Prostate gland (tissue), 2 donors: Measurements from ENCODE around the gene GGT6. TPM values are rescaled to one million over a fixed set of nuclear protein-coding genes. Genes with fewer than 3 reads are reported as not detected.

ENCODE experiments used
- DNase-seq: peaks from one replicate; pipeline ENCODE4 v3.0.0-alpha.2; 2019; ENCODE audit warnings: low spot score
- H3K27ac ChIP-seq, 2 donors: fragments of 200-600 bp; sonication (generic); 2 replicates each; pipeline ENCODE4 v1.5.1; 2017 to 2019
- H3K27me3 ChIP-seq: fragments of 200-600 bp; sonication (generic); replicated peaks from 2 replicates; pipeline ENCODE4 v1.5.1; 2019; ENCODE audit not compliant: insufficient read depth
- H3K36me3 ChIP-seq, 2 donors: fragments of 200-600 bp; sonication (generic); 1 replicate in 1 of 2; 2 replicates in 1 of 2; pipeline versions ENCODE4 v1.5.1 to v1.8.1; 2017 to 2019
- H3K4me1 ChIP-seq: fragments of 200-600 bp; sonication (generic); replicated peaks from 2 replicates; pipeline ENCODE4 v1.5.1; 2019
- H3K4me3 ChIP-seq, 2 donors: fragments of 200-600 bp; sonication (generic); 2 replicates each; pipeline ENCODE4 v1.5.1; 2017 to 2019
- H3K9me3 ChIP-seq: fragments of 200-600 bp; sonication (generic); 2 replicates; pipeline ENCODE4 v1.5.1; 2017
- CTCF ChIP-seq, 4 experiments: fragments of 200-600 bp in 2 of 4; fragments of 450-650 bp in 2 of 4; sonication (generic) in 2 of 4; IDR thresholded peaks; 1 replicate in 3 of 4; 2 replicates in 1 of 4; pipeline ENCODE4 v1.5.1; 2016 to 2019; ENCODE audit warnings: antibody characterized with exemption in 4 of 4, mild to moderate bottlenecking in 2 of 4, moderate library complexity in 2 of 4
- POLR2A ChIP-seq: fragments of 450-650 bp; IDR thresholded peaks from one replicate; pipeline ENCODE4 v1.6.1; 2016; ENCODE audit warnings: antibody characterized with exemption, mild to moderate bottlenecking
- POLR2AphosphoS5 ChIP-seq: sonication (generic); formaldehyde crosslinking; IDR thresholded peaks from one replicate; pipeline ENCODE4 v1.6.1; 2017; ENCODE audit warnings: antibody characterized with exemption
- WGBS: methylation state at CpG from one replicate; pipeline ENCODE4 v1.1.5; 2018; 5-methylcytosine and 5-hydroxymethylcytosine counted together
- intact Hi-C: fragments of 100-400 bp; cut with DNase I; formaldehyde crosslinking; loops from one replicate; pipeline ENCODE4 v1.14.2; 2022
- total RNA-seq, 2 donors: library from RNA; depleted of rRNA; stranded (reverse); fragments of >200 nt; gene quantifications; one replicate each; pipeline ENCODE4 v1.1.0, GENCODE V29; 2016

Gene GGT6
- total RNA-seq, 2 donors from 2014 or later: 23.5 to 35.6 TPM

- H3K27me3 ChIP-seq: no peaks in the 10 kb centered on the region
- no peak overlapping the region for H3K27ac ChIP-seq
- no peaks in the 10 kb centered on the region for H3K36me3 ChIP-seq
- no peaks in the 10 kb centered on the region for H3K4me1 ChIP-seq
- DNase-seq: no peak
- TF ChIP-seq CTCF (IDR thresholded peaks at IDR 0.05): no peak
- H3K4me3 ChIP-seq: no peak overlapping the region
- intact Hi-C loops: loop anchor here (10.0 kb wide), 1 partner anchor 110 kb away; no protein-coding TSS in a partner anchor
- WGBS: 68% methylated on average over 26 of the region's 27 CpGs
- H3K9me3 ChIP-seq: no peaks in the 10 kb centered on the region
Observed at GRCh38 chr17:4534928-4535666, 25.3 kb downstream of the GGT6 start.

GRCh38 chr17:4534515-4534914 lies 25.9 kb downstream of the GGT6 start:
- no peak for TF ChIP-seq POLR2AphosphoS5
- no peak for TF ChIP-seq CTCF (IDR thresholded peaks at IDR 0.05)
- TF ChIP-seq POLR2A: no peak
- intact Hi-C loops: loop anchor here (10.0 kb wide), 1 partner anchor 110 kb away; no protein-coding TSS in a partner anchor
- 71% methylated on average over 16 of the region's 17 CpGs for WGBS
- no peak for DNase-seq
- H3K27ac ChIP-seq: no peak overlapping the region
- H3K36me3 ChIP-seq: no peaks in the 10 kb centered on the region
- H3K9me3 ChIP-seq: no peaks in the 10 kb centered on the region
- H3K4me1 ChIP-seq: no peaks in the 10 kb centered on the region
- H3K27me3 ChIP-seq: no peaks in the 10 kb centered on the region
- no peak overlapping the region for H3K4me3 ChIP-seq

GRCh38 chr17:4533523-4534504 lies 26.6 kb downstream of the GGT6 start:
- Histone ChIP-seq H3K36me3 (no peaks in the 10 kb centered on the region), H3K4me3 (no peak overlapping the region), H3K27me3 (no peaks in the 10 kb centered on the region), H3K27ac (no peak overlapping the region), H3K4me1 (no peaks in the 10 kb centered on the region), H3K9me3 (no peaks in the 10 kb centered on the region)
- TF ChIP-seq CTCF (IDR thresholded peaks at IDR 0.05): no peak
- TF ChIP-seq POLR2A: no peak
- no peak for TF ChIP-seq POLR2AphosphoS5
- DNase-seq: no peak
- 50% methylated on average over 22 of the region's 23 CpGs for WGBS
- intact Hi-C loops: loop anchor here (10.0 kb wide), 1 partner anchor 109 kb away; no protein-coding TSS in a partner anchor

GRCh38 chr17:4532860-4533522 lies 27.4 kb downstream of the GGT6 start:
- whole genome bisulfite sequencing: 84% methylated on average over 33 of the region's 33 CpGs
- TF ChIP-seq POLR2AphosphoS5: no peak
- no peak overlapping the region for H3K27ac ChIP-seq

More at GRCh38 chr17:4532860-4533522, 27.4 kb downstream of the GGT6 start:
- Histone ChIP-seq H3K4me1 (no peaks in the 10 kb centered on the region), H3K36me3 (no peaks in the 10 kb centered on the region), H3K4me3 (no peak overlapping the region), H3K9me3 (no peaks in the 10 kb centered on the region), H3K27me3 (no peaks in the 10 kb centered on the region)
- intact Hi-C loops: loop anchor here (10.0 kb wide), 1 partner anchor 108 kb away; no protein-coding TSS in a partner anchor
- no peak for DNase-seq
